Neural crest cell (in vitro differentiated cells): ENCODE results near the gene PILRA. TPM values are rescaled to one million over a fixed set of nuclear protein-coding genes. Genes with fewer than 3 reads are reported as not detected.
"Not testable (repeated sequence)": the region's sequence is repeated elsewhere in the genome, so short reads cannot be mapped to it uniquely, and the experiment has no call there.

Experiments used
- DNase-seq: peaks from one replicate; pipeline ENCODE4 v3.0.0; 2021; ENCODE audit warnings: low read depth, mixed read lengths, low spot score
- H3K27ac Mint-ChIP-seq: one replicate; pipeline ENCODE4 v1.8.0; 2021; ENCODE audit warnings: mild to moderate bottlenecking, mixed read lengths; ENCODE audit not compliant: unreplicated experiment
- H3K27me3 Mint-ChIP-seq: 2 replicates; pipeline ENCODE4 v1.8.0; 2021; ENCODE audit warnings: low read depth, mild to moderate bottlenecking, mixed read lengths
- H3K36me3 Mint-ChIP-seq: 2 replicates; pipeline ENCODE4 v1.8.0; 2021; ENCODE audit warnings: low read depth, mild to moderate bottlenecking, mixed read lengths
- H3K4me1 Mint-ChIP-seq: 2 replicates; pipeline ENCODE4 v1.8.0; 2021; ENCODE audit warnings: mixed read lengths
- H3K4me3 Mint-ChIP-seq: one replicate; pipeline ENCODE4 v1.8.0; 2021; ENCODE audit warnings: mild to moderate bottlenecking, mixed read lengths
- H3K9me3 Mint-ChIP-seq: 2 replicates; pipeline ENCODE4 v1.8.0; 2021; ENCODE audit warnings: mixed read lengths
- CTCF ChIP-seq: fragments of 200-600 bp; sonication (generic); conservative IDR thresholded peaks from 2 replicates; pipeline ENCODE4 v1.5.0; 2021; ENCODE audit warnings: antibody characterized with exemption, mild to moderate bottlenecking
- total RNA-seq: library from RNA; stranded (reverse); gene quantifications from 2 replicates; pipeline ENCODE4 v1.2.1, GENCODE V29; 2021

Gene PILRA
- total RNA-seq, 1 donor from 2014 or later = 2.6 TPM

- Mint-ChIP-seq H3K9me3 (no peaks in the 10 kb centered on the region), H3K27me3 (no peaks in the 10 kb centered on the region), H3K4me3 (no peak overlapping the region), H3K36me3 (no peaks in the 10 kb centered on the region), H3K4me1 (peaks cover 26% of the 10 kb centered on the region), H3K27ac (peak overlapping the region; percentile 50)
- DNase-seq = no peak
- TF ChIP-seq CTCF = no peak
Measured at GRCh38 chr7:100446040-100446439, 72.8 kb downstream of the PILRA start.

- not testable (repeated sequence) for H3K9me3 Mint-ChIP-seq, H3K27me3 Mint-ChIP-seq, H3K4me3 Mint-ChIP-seq, H3K27ac Mint-ChIP-seq, H3K36me3 Mint-ChIP-seq, DNase-seq
- H3K4me1 Mint-ChIP-seq = peaks cover 26% of the 10 kb centered on the region
Measured at GRCh38 chr7:100447363-100447762, 74.1 kb downstream of the PILRA start.

GRCh38 chr7:100449190-100449795 lies 76.0 kb downstream of the PILRA start:
- H3K27ac Mint-ChIP-seq = peak overlapping the region; percentile 78
- no peak for TF ChIP-seq CTCF
- H3K36me3 Mint-ChIP-seq = no peaks in the 10 kb centered on the region
- no peaks in the 10 kb centered on the region for H3K27me3 Mint-ChIP-seq
- peaks cover 13% of the 10 kb centered on the region for H3K4me1 Mint-ChIP-seq
- no peak overlapping the region for H3K4me3 Mint-ChIP-seq
- no peaks in the 10 kb centered on the region for H3K9me3 Mint-ChIP-seq
- DNase-seq = no peak

Other genes with a start within 250 kb of the PILRA start
- 2.1 and 2.4 TPM in 2 replicates for gene MBLAC1, start 246.5 kb upstream of the PILRA start, total RNA-seq
- gene LAMTOR4, start 224.6 kb upstream of the PILRA start, total RNA-seq = 134 and 135 TPM in 2 replicates
- gene TRAPPC14, start 214.8 kb upstream of the PILRA start, total RNA-seq = 32.0 and 33.9 TPM in 2 replicates
- 15.3 and 16.6 TPM in 2 replicates for gene GAL3ST4, start 204.9 kb upstream of the PILRA start, total RNA-seq
- 97.8 and 106 TPM in 2 replicates for gene GPC2, start 196.1 kb upstream of the PILRA start, total RNA-seq
- gene STAG3, start 195.6 kb upstream of the PILRA start, total RNA-seq = 1.1 and 1.9 TPM in 2 replicates
- not detected in 2 replicates for gene PVRIG, start 153.5 kb upstream of the PILRA start, total RNA-seq
- gene SPDYE3, start 65.8 kb upstream of the PILRA start, total RNA-seq = not detected in 2 replicates
- 36.5 and 36.6 TPM in 2 replicates for gene PILRB, start 15.4 kb upstream of the PILRA start, total RNA-seq
- gene ZCWPW1, start 55.2 kb downstream of the PILRA start, total RNA-seq = 1.8 and 2.0 TPM in 2 replicates
- 46.9 and 49.8 TPM in 2 replicates for gene MEPCE, start 56.3 kb downstream of the PILRA start, total RNA-seq
- gene PPP1R35, start 63.0 kb downstream of the PILRA start, total RNA-seq = 39.5 and 42.1 TPM in 2 replicates
- gene SPACDR, start 90.8 kb downstream of the PILRA start, total RNA-seq = 1.0 and 1.4 TPM in 2 replicates
- gene TSC22D4, start 105.7 kb downstream of the PILRA start, total RNA-seq = 28.8 and 32.8 TPM in 2 replicates
- gene NYAP1, start 110.4 kb downstream of the PILRA start, total RNA-seq = 4.8 and 5.2 TPM in 2 replicates
- gene AGFG2, start 165.7 kb downstream of the PILRA start, total RNA-seq = 11.6 and 13.3 TPM in 2 replicates
- 3.4 and 4.6 TPM in 2 replicates for gene SAP25, start 200.4 kb downstream of the PILRA start, total RNA-seq
- gene LRCH4, start 212.6 kb downstream of the PILRA start, total RNA-seq = 44.2 and 46.6 TPM in 2 replicates
- 0.50 and 0.61 TPM in 2 replicates for gene FBXO24, start 212.8 kb downstream of the PILRA start, total RNA-seq
- gene PCOLCE, start 228.9 kb downstream of the PILRA start, total RNA-seq = 13.7 and 16.7 TPM in 2 replicates
- gene MOSPD3, start 239.1 kb downstream of the PILRA start, total RNA-seq = 24.3 and 27.9 TPM in 2 replicates